NCI-H2107 treated with DMSO at 0.1 percent for 48 hours (cell line): ENCODE results near the gene LAMB1.
A peak's percentile ranks its signal among the peaks of the same experiment; 100 is the strongest.

ENCODE experiments used
- DNase-seq: peaks from one replicate; lab custom pipeline; 2025; ENCODE audit not compliant: unreplicated experiment; lab: John Stamatoyannopoulos, UW

Gene LAMB1

GRCh38 chr7:107884066-107884818 is 118.7 kb downstream of the LAMB1 start:
- DNase-seq, result no peak

DNA sequence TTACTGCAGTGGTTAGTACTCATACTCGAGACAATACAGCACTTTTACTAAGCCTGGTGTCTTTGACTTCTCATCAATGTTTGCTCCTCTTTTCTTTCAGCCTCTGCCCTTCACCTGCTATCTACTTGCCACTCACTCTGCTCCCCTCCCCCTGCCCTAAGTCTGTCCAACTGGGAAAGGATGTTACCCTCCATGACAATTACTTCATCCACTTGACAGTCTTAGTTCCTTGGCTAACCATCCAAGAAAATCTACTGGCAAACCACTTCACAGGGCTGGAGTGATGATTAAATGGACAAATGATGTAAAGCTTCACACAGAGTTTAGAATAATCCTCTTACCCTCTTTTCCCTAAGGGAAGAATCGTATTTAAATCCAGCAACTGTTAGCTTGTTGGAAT is 120.2 kb downstream of the LAMB1 start:
- no peak for DNase-seq

GRCh38 chr7:107879400-107880035 is 123.4 kb downstream of the LAMB1 start:
- peak; percentile 69 for DNase-seq

DNA sequence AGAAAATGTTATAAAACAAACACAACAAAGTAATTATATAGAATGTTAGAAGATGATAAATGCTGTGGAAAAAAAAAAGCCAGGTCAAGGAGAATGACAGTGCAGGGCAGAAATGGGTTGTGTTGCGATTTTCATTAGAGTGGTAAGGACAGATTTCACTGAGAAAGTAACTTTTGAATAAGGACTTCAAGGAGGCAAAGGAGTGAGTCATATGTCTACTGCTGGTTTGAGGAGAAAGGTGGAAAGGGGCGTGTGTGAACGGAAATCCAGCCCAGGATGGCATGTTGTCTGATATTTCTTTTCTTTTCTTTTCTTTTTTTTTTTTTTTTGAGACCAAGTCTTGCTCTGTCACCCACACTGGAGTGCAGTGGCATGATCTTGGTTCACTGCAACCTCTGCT is 124.3 kb downstream of the LAMB1 start:
- no peak for DNase-seq

DNA sequence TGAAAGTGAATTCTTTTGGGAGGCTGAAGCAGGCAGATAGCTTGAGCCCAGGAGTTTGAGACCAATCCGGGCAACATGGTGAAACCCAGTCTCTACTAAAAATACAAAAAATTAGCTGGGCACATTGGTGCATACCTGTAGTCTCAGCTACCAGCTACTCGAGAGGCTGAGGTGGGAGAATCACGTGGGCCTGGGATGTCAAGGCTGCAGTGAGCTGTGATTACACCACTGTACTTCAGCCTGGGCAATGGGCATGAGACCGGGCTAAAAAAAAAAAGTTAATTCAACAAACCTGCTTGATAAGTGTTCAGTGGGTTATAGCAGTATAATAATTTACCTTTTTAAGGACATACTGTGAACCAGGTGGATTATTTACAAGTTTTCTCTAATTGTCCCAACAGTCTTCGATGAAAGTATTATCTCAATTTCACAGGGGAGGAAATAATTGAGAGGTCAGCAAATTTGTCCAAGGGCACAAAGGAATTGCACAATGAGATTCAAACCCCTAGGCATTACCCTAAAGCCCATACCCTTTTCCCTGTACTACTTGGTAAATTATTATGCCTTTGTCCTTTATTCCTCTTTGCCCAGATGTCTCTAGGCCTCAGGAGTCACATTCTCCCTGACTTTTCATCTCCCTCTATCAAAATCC is 125.1 kb downstream of the LAMB1 start:
- DNase-seq, result no peak

DNA sequence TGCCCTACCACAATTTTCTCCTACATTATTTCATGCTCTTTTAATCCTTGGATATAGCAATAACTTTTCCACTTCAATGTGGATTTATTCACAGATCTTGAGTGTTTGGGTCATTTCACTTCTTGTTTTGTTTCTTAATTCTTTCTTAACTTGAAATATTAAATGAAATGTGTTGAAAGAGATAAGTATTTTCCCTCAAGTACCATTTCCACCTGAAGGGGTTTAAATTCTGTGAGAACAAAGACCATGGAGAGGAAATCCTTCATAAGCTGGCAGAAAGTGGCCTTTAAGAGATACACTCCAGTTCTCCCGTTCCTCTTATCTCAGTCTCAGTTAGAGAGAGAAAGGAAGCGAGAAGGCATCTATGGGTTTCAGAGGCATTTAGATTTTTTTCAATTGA is 126.0 kb downstream of the LAMB1 start:
- DNase-seq, result no peak

GRCh38 chr7:107874605-107875446 is 128.1 kb downstream of the LAMB1 start:
- DNase-seq, result peak; percentile 69

DNA sequence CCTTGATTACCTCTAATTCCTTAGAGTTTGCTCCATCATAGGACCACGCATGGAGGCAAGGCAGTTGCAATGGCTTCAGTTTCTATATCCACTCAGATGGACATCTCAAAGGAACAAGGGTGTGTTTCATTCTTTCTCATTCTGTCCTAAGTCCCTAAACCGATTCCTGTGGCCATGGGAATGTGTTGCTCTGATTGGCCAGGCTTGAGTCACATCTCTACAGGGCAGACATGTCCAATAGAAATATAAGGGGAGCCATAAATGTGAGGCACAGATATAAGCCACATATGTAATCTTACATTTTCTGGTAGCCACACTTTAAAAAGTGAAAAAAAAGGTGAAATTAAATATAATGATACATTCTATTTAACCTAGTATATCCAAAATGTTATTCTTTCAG is 128.8 kb downstream of the LAMB1 start:
- no peak for DNase-seq
